SK-N-SH treated with all-trans-retinoic acid at 6 μM for 48 hours (cell line): ENCODE measurements around the gene TLL2.

Experiments
- ATAC-seq: fragments of 200-7000 bp; cut with Tn5 transposase; 3 replicates; pipeline ENCODE4 v1.9.1; 2020; ENCODE audit warnings: mild to moderate bottlenecking, moderate library complexity
- ARNTL ChIP-seq: fragments of 450-650 bp; formaldehyde crosslinking; IDR thresholded peaks from 2 replicates; pipeline ENCODE4 v1.5.0; 2020; ENCODE audit warnings: low read depth, mild to moderate bottlenecking, moderate library complexity, borderline replicate concordance
- CSDC2 ChIP-seq: fragments of 250-450 bp; sonication (Bioruptor Pico); IDR thresholded peaks from 2 replicates; pipeline ENCODE4 v1.5.0; 2020; ENCODE audit warnings: mild to moderate bottlenecking, moderate library complexity
- ESRRG ChIP-seq: fragments of 250-450 bp; sonication (Bioruptor Pico); IDR thresholded peaks from 2 replicates; pipeline ENCODE4 v1.6.1; 2021; ENCODE audit warnings: mild to moderate bottlenecking
- GLIS3 ChIP-seq: fragments of 250-450 bp; sonication (Bioruptor Pico); IDR thresholded peaks from 2 replicates; pipeline ENCODE4 v1.5.0; 2020; ENCODE audit warnings: mild to moderate bottlenecking, moderate library complexity
- ISL1 ChIP-seq: fragments of 250-450 bp; sonication (Bioruptor Pico); IDR thresholded peaks from 2 replicates; pipeline ENCODE4 v2.1.2; 2022; ENCODE audit warnings: mild to moderate bottlenecking, moderate library complexity
- OSR1 ChIP-seq: fragments of 250-450 bp; sonication (Bioruptor Pico); IDR thresholded peaks from 2 replicates; pipeline ENCODE4 v1.8.0; 2022; ENCODE audit warnings: moderate library complexity, mild to moderate bottlenecking, inconsistent platforms
- PATZ1 ChIP-seq: fragments of 250-450 bp; sonication (Bioruptor Pico); IDR thresholded peaks from 2 replicates; pipeline ENCODE4 v1.8.0; 2020; ENCODE audit warnings: mild to moderate bottlenecking, moderate library complexity, borderline replicate concordance
- PPARA ChIP-seq: fragments of 250-450 bp; sonication (Bioruptor Pico); IDR thresholded peaks from 2 replicates; pipeline ENCODE4 v1.5.0; 2020; ENCODE audit warnings: mild to moderate bottlenecking, borderline replicate concordance
- RARB ChIP-seq: fragments of 250-450 bp; sonication (Bioruptor Pico); IDR thresholded peaks from 2 replicates; pipeline ENCODE4 v1.8.0; 2021; ENCODE audit warnings: mild to moderate bottlenecking, moderate library complexity
- TCF4 ChIP-seq: fragments of 250-450 bp; sonication (Bioruptor Pico); IDR thresholded peaks from 2 replicates; pipeline ENCODE4 v1.8.0; 2021; ENCODE audit warnings: mild to moderate bottlenecking, moderate library complexity, borderline replicate concordance
- TOX ChIP-seq: fragments of 250-450 bp; sonication (Bioruptor Pico); IDR thresholded peaks from 2 replicates; pipeline ENCODE4 v1.8.0; 2021; ENCODE audit warnings: mild to moderate bottlenecking, moderate library complexity, borderline replicate concordance
- TSHZ2 ChIP-seq: fragments of 250-450 bp; sonication (Bioruptor Pico); IDR thresholded peaks from 2 replicates; pipeline ENCODE4 v1.5.0; 2020; ENCODE audit warnings: mild to moderate bottlenecking, moderate library complexity
- ZC3H10 ChIP-seq: fragments of 250-450 bp; sonication (Bioruptor Pico); IDR thresholded peaks from 2 replicates; pipeline ENCODE4 v1.5.1; 2021; ENCODE audit warnings: mild to moderate bottlenecking, moderate library complexity
- ZFP30 ChIP-seq: fragments of 450-650 bp; formaldehyde crosslinking; IDR thresholded peaks from 2 replicates; pipeline ENCODE4 v1.5.0; 2022; ENCODE audit warnings: mild to moderate bottlenecking, moderate library complexity
- ZNF565 ChIP-seq: fragments of 450-650 bp; formaldehyde crosslinking; conservative IDR thresholded peaks from 2 replicates; pipeline ENCODE4 v1.5.0; 2020; ENCODE audit warnings: low read depth, mild to moderate bottlenecking, moderate library complexity
- ZNF8 ChIP-seq: fragments of 450-650 bp; formaldehyde crosslinking; IDR thresholded peaks from 2 replicates; pipeline ENCODE4 v1.5.0; 2020; ENCODE audit warnings: mild to moderate bottlenecking, moderate library complexity
- TF ChIP-seq, protein P1 (sequence below): fragments of 250-450 bp; sonication (Bioruptor Pico); IDR thresholded peaks from 2 replicates; pipeline ENCODE4 v1.8.0; 2021; ENCODE audit warnings: low read depth, mild to moderate bottlenecking, moderate library complexity, borderline replicate concordance
- TF ChIP-seq, protein P2 (sequence below): fragments of 250-450 bp; sonication (Bioruptor Pico); IDR thresholded peaks from 2 replicates; pipeline ENCODE4 v1.5.1; 2020; ENCODE audit warnings: low read depth, mild to moderate bottlenecking, moderate library complexity

The TLL2 gene

GRCh38 chr10:96453856-96454583 lies 59.7 kb downstream of the TLL2 start:
- no peak for ATAC-seq
- TF ChIP-seq, protein P1, sequence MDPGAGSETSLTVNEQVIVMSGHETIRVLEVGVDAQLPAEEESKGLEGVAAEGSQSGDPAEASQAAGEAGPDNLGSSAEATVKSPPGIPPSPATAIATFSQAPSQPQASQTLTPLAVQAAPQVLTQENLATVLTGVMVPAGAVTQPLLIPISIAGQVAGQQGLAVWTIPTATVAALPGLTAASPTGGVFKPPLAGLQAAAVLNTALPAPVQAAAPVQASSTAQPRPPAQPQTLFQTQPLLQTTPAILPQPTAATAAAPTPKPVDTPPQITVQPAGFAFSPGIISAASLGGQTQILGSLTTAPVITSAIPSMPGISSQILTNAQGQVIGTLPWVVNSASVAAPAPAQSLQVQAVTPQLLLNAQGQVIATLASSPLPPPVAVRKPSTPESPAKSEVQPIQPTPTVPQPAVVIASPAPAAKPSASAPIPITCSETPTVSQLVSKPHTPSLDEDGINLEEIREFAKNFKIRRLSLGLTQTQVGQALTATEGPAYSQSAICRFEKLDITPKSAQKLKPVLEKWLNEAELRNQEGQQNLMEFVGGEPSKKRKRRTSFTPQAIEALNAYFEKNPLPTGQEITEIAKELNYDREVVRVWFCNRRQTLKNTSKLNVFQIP (CRISPR knock-in tag) = no peak
- TF ChIP-seq RARB (CRISPR knock-in tag) (no peak), OSR1 (CRISPR knock-in tag) (no peak), TOX (CRISPR knock-in tag) (no peak), ZFP30 (CRISPR knock-in tag) (no peak), ISL1 (CRISPR knock-in tag) (no peak), PATZ1 (no peak), TSHZ2 (no peak), CSDC2 (no peak), TCF4 (CRISPR knock-in tag) (no peak), ZNF565 (CRISPR knock-in tag) (no peak), ESRRG (no peak)
- TF ChIP-seq, all 23 proteins: peak for 0

GRCh38 chr10:96452494-96453153 lies 61.1 kb downstream of the TLL2 start:
- ATAC-seq = no peak
- no peak for TF ChIP-seq GLIS3 (CRISPR knock-in tag)
- no peak for TF ChIP-seq ZFP30 (CRISPR knock-in tag)
- TF ChIP-seq PPARA (CRISPR knock-in tag) = no peak
- TF ChIP-seq, protein P1 (CRISPR knock-in tag) = no peak

DNA sequence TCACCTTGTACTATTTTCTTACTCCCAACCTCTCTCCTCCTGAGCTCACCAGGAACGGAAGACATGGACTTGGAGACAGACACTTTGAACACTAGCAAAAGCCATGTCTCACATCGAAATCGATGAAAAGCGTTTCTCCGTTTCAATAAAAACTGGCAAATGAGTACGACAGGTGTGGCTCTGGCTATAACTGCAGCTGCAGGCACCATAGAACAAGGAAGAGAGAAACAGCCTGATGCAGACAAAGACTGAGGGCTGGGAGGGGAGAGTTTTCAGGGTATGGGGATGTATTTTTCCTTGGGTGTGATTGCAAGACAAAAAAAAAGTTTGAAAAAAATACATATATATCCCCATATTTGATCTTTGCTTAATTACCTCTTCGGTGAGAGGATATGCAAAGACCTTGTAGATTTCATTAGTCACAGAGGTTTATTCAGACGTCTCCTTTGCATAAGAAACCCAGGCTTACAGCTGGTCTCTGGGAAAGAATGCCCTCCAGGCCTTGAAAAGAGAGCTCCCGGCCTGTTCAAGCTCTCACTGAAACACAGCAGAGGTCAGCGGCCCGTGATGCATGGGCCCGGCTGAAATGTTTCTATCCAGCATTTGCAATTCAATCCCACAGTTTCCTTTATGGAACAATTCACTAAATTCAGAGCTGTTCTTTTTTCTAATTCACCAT lies 63.1 kb downstream of the TLL2 start:
- ATAC-seq = no peak
- TF ChIP-seq PPARA (CRISPR knock-in tag) = no peak
- TF ChIP-seq ZFP30 (CRISPR knock-in tag) = no peak
- TF ChIP-seq CSDC2 = no peak
- TF ChIP-seq RARB (CRISPR knock-in tag) = no peak
- TF ChIP-seq, protein P2, sequence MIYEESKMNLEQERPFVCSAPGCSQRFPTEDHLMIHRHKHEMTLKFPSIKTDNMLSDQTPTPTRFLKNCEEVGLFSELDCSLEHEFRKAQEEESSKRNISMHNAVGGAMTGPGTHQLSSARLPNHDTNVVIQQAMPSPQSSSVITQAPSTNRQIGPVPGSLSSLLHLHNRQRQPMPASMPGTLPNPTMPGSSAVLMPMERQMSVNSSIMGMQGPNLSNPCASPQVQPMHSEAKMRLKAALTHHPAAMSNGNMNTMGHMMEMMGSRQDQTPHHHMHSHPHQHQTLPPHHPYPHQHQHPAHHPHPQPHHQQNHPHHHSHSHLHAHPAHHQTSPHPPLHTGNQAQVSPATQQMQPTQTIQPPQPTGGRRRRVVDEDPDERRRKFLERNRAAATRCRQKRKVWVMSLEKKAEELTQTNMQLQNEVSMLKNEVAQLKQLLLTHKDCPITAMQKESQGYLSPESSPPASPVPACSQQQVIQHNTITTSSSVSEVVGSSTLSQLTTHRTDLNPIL (CRISPR knock-in tag) = no peak
- TF ChIP-seq ZNF8 = no peak
- TF ChIP-seq TCF4 (CRISPR knock-in tag) = no peak
- TF ChIP-seq PATZ1 = no peak
- no peak for TF ChIP-seq ESRRG
- TF ChIP-seq ARNTL = no peak
- no peak for TF ChIP-seq TOX (CRISPR knock-in tag)
- no peak for TF ChIP-seq GLIS3 (CRISPR knock-in tag)
- TF ChIP-seq ISL1 (CRISPR knock-in tag) = no peak
- TF ChIP-seq TSHZ2 = no peak
- no peak for TF ChIP-seq ZC3H10 (CRISPR knock-in tag)
- TF ChIP-seq ZNF565 (CRISPR knock-in tag) = no peak
